SK-N-SH (cell line): ENCODE results near the gene KCNQ5.

ENCODE experiments used
- CTCF ChIP-seq: fragments of 200-600 bp; sonication (generic); IDR thresholded peaks from 2 replicates; pipeline ENCODE4 v1.6.1; 2017; ENCODE audit warnings: antibody characterized with exemption, mild to moderate bottlenecking, moderate library complexity
- NFIC ChIP-seq: IDR thresholded peaks from 2 replicates; pipeline ENCODE4 v1.4.0; 2012; ENCODE audit warnings: borderline replicate concordance
- POLR2AphosphoS5 ChIP-seq: IDR thresholded peaks from 2 replicates; pipeline ENCODE4 v1.6.1; 2012; ENCODE audit warnings: low read depth, low read length
- SIN3A ChIP-seq: IDR thresholded peaks from 2 replicates; pipeline ENCODE4 v1.6.1; 2012; ENCODE audit warnings: low read depth, mild to moderate bottlenecking, low read length, moderate library complexity, borderline replicate concordance

GRCh38 chr6:72589096-72589495 lies 32.8 kb upstream of the KCNQ5 start:
- no peak for TF ChIP-seq SIN3A
- no peak for TF ChIP-seq POLR2AphosphoS5
- TF ChIP-seq NFIC, result peak; percentile 26; the same call in 1 of the 2 replicates
- no peak for TF ChIP-seq CTCF
